DND-41 (cell line): ENCODE results near the gene CD4.

Experiments
- ATAC-seq: fragments of 200-7000 bp; cut with Tn5 transposase; 3 replicates; pipeline ENCODE4 v1.9.1; 2021; ENCODE audit warnings: low read depth; ENCODE audit not compliant: insufficient read depth
- DNase-seq: peaks from one replicate; pipeline ENCODE4 v3.0.0-alpha.2; 2020
- H2AFZ ChIP-seq: 2 replicates; pipeline ENCODE4 v1.6.0; 2012; ENCODE audit warnings: low read depth, low read length
- H3K27ac ChIP-seq: 2 replicates; pipeline ENCODE4 v1.5.1; 2012; ENCODE audit warnings: low read length, inconsistent platforms
- H3K27me3 ChIP-seq: fragments of 200-600 bp; sonication (generic); 2 replicates; pipeline ENCODE4 v1.6.0; 2012; ENCODE audit warnings: low read length, mild to moderate bottlenecking, inconsistent platforms; ENCODE audit not compliant: insufficient read depth, poor library complexity
- H3K36me3 ChIP-seq: 2 replicates; pipeline ENCODE4 v1.5.1; 2012; ENCODE audit warnings: low read length, inconsistent platforms; ENCODE audit not compliant: insufficient read depth
- H3K4me1 ChIP-seq: 2 replicates; pipeline ENCODE4 v1.5.1; 2012; ENCODE audit warnings: mild to moderate bottlenecking, low read length; ENCODE audit not compliant: insufficient read depth
- H3K4me2 ChIP-seq: 2 replicates; pipeline ENCODE4 v1.6.0; 2012; ENCODE audit warnings: mild to moderate bottlenecking, moderate library complexity, low read length, inconsistent platforms; ENCODE audit not compliant: insufficient read depth
- H3K4me3 ChIP-seq, 2 experiments: fragments of 200-600 bp in 1 of 2; shearing (Covaris generic) in 1 of 2; 2 replicates each; pipeline ENCODE4 v1.5.1; 2012 to 2016; ENCODE audit warnings: inconsistent platforms in 2 of 2, low read length in 2 of 2, mild to moderate bottlenecking in 2 of 2, low read depth in 1 of 2, moderate library complexity in 1 of 2
- H3K79me2 ChIP-seq: 2 replicates; pipeline ENCODE4 v1.6.0; 2012; ENCODE audit warnings: low read length, inconsistent platforms; ENCODE audit not compliant: insufficient read depth
- H3K9ac ChIP-seq: 2 replicates; pipeline ENCODE4 v1.6.0; 2012; ENCODE audit warnings: low read depth, mild to moderate bottlenecking, inconsistent platforms, low read length, moderate library complexity
- H3K9me3 ChIP-seq: 2 replicates; pipeline ENCODE4 v1.5.1; 2012; ENCODE audit warnings: low read length, moderate library complexity, mild to moderate bottlenecking, inconsistent platforms; ENCODE audit not compliant: insufficient read depth, severe bottlenecking
- H4K20me1 ChIP-seq: 2 replicates; pipeline ENCODE4 v1.6.0; 2012; ENCODE audit warnings: low read length; ENCODE audit not compliant: insufficient read depth
- CTCF ChIP-seq: IDR thresholded peaks from 2 replicates; pipeline ENCODE4 v1.5.1; 2012; ENCODE audit warnings: borderline replicate concordance, low read length, moderate library complexity, mild to moderate bottlenecking; ENCODE audit not compliant: poor library complexity, severe bottlenecking; ENCODE audit errors: extremely low read depth
- EZH2 ChIP-seq: IDR thresholded peaks from 3 replicates; pipeline ENCODE4 v1.6.1; 2012; ENCODE audit warnings: borderline replicate concordance, low read depth, mild to moderate bottlenecking, moderate library complexity, low read length, inconsistent platforms; ENCODE audit not compliant: severe bottlenecking

Gene CD4

GRCh38 chr12:6831450-6831995, 42.2 kb downstream of the CD4 start:
- H2AFZ ChIP-seq = no peak overlapping the region
- H3K36me3 ChIP-seq = no peaks in the 10 kb centered on the region
- DNase-seq (no peak), ATAC-seq (no peak)
- peaks cover 7% of the 10 kb centered on the region; the same call in 1 of the 2 replicates for H4K20me1 ChIP-seq
- no peak overlapping the region for H3K4me2 ChIP-seq
- H3K27me3 ChIP-seq = peaks cover 56% of the 10 kb centered on the region
- TF ChIP-seq EZH2 (no peak), CTCF (no peak)
- H3K4me3 ChIP-seq = no peak overlapping the region
- H3K4me1 ChIP-seq = peaks cover 15% of the 10 kb centered on the region
- H3K79me2 ChIP-seq = no peaks in the 10 kb centered on the region
- H3K27ac ChIP-seq = no peak overlapping the region
- no peak overlapping the region for H3K9ac ChIP-seq
- H3K9me3 ChIP-seq = no peaks in the 10 kb centered on the region

- H3K9ac ChIP-seq = no peak overlapping the region
- H3K4me2 ChIP-seq = no peak overlapping the region
- H3K79me2 ChIP-seq = no peaks in the 10 kb centered on the region
- DNase-seq (no peak), ATAC-seq (no peak)
- H3K27me3 ChIP-seq = peaks cover 50% of the 10 kb centered on the region
- H3K27ac ChIP-seq = no peak overlapping the region
- no peaks in the 10 kb centered on the region for H3K9me3 ChIP-seq
- no peak for TF ChIP-seq CTCF
- no peak for TF ChIP-seq EZH2
- H2AFZ ChIP-seq = no peak overlapping the region
- no peak overlapping the region for H3K4me3 ChIP-seq
- peaks cover 15% of the 10 kb centered on the region for H3K4me1 ChIP-seq
- H3K36me3 ChIP-seq = no peaks in the 10 kb centered on the region
- H4K20me1 ChIP-seq = peaks cover 4% of the 10 kb centered on the region; the same call in 1 of the 2 replicates
Measured at GRCh38 chr12:6832125-6832524, 42.8 kb downstream of the CD4 start.

GRCh38 chr12:6833189-6833890, 44.0 kb downstream of the CD4 start:
- Histone ChIP-seq H3K4me3 (no peak overlapping the region), H2AFZ (no peak overlapping the region), H3K4me1 (peaks cover 10% of the 10 kb centered on the region), H3K27ac (no peak overlapping the region), H3K9me3 (no peaks in the 10 kb centered on the region), H3K4me2 (no peak overlapping the region), H3K79me2 (no peaks in the 10 kb centered on the region), H3K9ac (no peak overlapping the region), H3K36me3 (no peaks in the 10 kb centered on the region), H3K27me3 (peaks cover 40% of the 10 kb centered on the region), H4K20me1 (peaks cover 3% of the 10 kb centered on the region; the same call in 1 of the 2 replicates)
- DNase-seq (no peak), ATAC-seq (no peak)
- no peak for TF ChIP-seq CTCF
- TF ChIP-seq EZH2 = no peak

- DNase-seq (no peak), ATAC-seq (no peak)
- Histone ChIP-seq H2AFZ (no peak overlapping the region), H3K9me3 (no peaks in the 10 kb centered on the region), H3K4me1 (peaks cover under 1% of the 10 kb centered on the region), H3K9ac (no peak overlapping the region), H3K4me2 (no peak overlapping the region), H3K27ac (no peak overlapping the region), H3K79me2 (no peaks in the 10 kb centered on the region), H3K36me3 (no peaks in the 10 kb centered on the region), H3K27me3 (peaks cover 35% of the 10 kb centered on the region), H3K4me3 (no peak overlapping the region), H4K20me1 (peaks cover 3% of the 10 kb centered on the region; the same call in 1 of the 2 replicates)
- TF ChIP-seq EZH2 (no peak), CTCF (no peak)
Measured at GRCh38 chr12:6834254-6834653, 44.9 kb downstream of the CD4 start.
